GM19455 (cell line): Measurements from ENCODE around the gene RFTN1.

ENCODE experiments used
- ATAC-seq: cut with Tn5 transposase; IDR thresholded peaks from one replicate; pipeline ENCODE4 v1.9.1; 2021; ENCODE audit not compliant: unreplicated experiment

RFTN1 gene

DNA sequence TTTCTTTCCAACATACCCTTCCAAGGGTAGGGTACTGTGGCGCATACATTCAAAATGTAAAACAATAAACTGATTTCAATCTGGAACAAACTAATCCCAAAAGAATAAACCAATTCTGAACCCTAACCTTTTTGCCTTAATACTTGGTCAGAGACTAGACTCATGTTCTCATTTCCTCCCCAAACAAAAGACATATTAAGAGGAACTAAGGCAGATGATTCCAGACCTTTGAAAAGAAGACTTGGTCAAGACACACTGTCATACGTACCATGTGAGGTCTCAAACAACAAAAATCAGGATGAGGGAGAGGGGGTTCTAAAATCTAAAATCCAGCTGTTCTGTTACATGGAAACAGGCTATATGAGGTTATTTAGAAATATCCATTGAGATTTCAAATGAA, 102.1 kb downstream of the RFTN1 start:
- ATAC-seq: no peak

DNA sequence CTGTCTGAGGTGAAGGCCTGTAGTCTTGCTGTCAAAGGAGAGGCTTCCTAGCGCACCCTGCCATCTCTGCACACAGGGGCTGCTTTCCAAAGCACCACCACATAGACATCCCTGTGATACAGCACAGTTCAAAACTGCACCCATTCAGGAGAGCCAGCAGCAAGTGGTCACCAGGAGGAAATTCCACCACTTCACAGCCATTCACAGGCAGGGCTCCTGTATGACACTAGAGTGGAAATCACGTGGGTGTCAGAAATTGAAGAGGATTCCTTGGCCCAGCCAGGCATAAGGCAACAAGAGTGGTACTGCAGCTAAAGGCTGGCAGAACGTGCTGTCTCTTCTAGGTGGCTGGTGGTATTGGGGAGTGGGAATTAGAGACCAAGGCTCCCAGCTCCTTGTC, 102.8 kb downstream of the RFTN1 start:
- ATAC-seq: no peak

DNA sequence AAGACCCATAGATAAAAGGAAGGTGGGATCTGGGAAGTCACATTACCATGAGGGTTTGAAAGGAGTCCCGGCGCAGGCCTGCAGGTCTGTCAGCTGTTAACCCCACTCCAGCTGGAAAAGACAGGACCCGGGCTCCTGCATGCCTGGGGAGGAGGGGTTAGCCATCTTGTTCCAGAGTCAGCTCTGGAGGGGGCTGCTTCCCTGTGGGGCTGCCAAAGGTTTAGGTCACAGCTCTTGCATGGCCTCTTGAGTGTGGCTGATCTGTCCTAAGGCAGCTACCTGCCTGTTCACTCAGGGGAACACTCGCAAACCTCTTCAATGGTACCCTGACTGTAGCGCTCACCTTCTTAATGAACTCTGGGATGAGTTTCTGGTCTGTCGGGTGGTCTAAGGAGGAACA, 104.5 kb downstream of the RFTN1 start:
- no peak for ATAC-seq

DNA sequence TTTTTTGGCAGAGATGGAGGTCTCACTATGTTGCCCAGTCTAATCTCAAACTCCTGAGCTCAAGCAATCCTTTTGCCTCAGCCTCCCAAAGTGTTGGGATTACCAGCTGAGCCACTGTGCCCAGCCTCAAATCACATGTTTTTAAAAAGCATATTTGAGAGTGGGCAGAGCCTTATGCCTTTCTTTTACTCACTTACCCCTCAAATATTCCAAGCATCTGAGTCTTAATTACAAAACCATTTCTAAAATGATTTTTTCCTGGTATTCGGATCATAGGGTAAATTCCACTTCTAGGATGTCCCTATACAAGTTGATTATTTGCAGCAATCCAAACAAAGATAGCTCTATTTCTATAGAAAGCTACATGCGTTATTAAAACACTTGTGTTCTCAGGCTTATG, 106.1 kb downstream of the RFTN1 start:
- ATAC-seq: no peak

DNA sequence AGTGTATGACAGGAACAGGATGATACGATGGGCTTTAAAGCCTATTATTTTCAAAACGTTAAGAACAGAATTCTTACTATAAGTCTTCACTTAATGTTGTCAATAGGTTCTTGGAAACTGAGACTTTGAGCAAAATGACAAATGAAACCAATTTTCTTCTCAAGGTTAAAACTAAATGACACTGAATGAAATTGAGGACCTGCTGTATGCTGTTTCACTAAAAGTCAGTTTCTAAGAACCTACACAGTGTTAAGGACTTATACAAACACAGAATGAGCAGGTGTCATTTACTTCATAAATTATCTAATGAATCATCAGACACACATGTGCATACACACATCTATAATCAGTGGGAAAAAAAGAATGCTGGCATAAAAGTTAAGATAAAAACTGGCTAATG, 106.9 kb downstream of the RFTN1 start:
- peak; percentile 59 for ATAC-seq

DNA sequence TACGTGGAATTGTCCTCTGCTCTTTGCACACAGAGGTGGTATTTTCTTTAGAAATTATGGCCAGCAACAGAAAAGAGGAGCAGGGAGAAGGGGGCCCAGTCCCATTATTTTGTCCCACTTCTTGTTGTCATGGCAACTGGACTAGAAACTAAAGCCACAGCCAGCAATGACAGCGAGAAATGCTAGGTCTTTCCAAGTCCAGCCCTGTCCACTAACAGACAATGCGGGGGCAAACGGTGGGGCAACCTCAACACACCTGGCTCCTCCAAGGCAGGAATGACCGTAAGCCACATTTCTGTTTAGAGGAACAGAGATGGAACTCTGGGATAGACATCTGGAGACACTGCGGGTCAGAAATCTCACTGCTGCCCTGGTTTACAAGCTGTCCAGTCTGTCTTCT, 107.3 kb downstream of the RFTN1 start:
- no peak for ATAC-seq

DNA sequence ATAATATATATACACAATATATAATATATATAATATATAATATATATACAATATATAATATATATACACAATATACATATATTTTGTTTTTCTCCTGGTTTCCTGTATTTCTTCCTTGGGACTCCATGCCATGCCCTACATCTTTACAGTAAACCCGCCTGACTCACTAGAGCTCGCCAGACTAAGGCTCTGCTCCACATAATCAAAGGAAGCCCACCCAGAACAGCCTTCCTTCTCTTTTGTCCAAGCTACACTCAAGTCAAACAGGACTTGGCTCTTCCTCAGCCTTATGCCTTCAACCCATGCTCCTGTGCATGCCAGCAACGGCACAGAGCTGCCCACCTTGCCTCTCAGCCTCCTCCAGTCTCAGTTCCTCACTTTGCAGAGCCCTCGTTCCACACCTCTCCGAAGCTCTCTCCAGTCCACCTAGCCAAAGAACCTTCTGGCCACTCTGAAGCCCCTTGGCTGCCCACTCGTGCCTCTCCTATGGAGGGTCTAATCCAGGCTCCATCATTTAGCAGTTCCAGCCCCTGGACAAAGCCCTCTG, 109.1 kb downstream of the RFTN1 start:
- ATAC-seq: no peak

DNA sequence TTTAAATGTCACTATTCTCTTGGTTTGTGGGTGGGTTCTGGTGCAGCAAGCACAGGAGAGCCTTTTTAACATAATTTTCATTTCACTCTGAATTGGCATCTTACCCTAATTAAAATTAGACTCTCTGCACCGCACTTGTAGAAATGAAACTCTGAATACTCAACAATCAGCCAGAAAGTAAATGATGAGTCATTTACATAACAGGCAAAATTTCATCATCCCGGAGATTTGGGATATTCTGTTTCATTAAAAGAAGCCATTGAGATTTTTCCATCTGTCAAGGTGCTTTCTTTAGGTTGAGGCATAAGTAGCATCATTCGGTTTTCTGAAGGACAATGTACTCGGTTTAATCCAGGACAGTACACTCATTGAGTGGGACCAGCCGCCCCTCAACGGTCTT, 111.0 kb downstream of the RFTN1 start:
- ATAC-seq: no peak

DNA sequence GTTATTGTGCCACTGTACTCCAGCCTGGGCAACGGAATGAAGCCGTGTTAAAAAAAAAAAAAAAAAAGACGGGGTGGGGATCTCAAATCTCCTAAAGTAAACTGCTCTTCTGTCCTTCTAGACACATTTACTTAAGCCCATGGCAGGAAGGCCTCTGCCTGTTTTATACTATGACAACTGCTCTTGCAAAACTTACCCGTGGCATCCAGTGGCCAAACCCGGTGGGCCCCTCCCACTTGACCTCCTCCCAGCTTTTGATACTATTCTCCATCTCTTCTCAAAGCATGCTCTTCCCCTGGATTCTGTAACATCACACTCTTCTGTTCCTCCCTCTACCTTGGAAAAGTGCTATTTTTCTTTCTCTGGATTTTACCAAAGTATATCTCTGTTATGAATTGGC, 112.2 kb downstream of the RFTN1 start:
- no peak for ATAC-seq

DNA sequence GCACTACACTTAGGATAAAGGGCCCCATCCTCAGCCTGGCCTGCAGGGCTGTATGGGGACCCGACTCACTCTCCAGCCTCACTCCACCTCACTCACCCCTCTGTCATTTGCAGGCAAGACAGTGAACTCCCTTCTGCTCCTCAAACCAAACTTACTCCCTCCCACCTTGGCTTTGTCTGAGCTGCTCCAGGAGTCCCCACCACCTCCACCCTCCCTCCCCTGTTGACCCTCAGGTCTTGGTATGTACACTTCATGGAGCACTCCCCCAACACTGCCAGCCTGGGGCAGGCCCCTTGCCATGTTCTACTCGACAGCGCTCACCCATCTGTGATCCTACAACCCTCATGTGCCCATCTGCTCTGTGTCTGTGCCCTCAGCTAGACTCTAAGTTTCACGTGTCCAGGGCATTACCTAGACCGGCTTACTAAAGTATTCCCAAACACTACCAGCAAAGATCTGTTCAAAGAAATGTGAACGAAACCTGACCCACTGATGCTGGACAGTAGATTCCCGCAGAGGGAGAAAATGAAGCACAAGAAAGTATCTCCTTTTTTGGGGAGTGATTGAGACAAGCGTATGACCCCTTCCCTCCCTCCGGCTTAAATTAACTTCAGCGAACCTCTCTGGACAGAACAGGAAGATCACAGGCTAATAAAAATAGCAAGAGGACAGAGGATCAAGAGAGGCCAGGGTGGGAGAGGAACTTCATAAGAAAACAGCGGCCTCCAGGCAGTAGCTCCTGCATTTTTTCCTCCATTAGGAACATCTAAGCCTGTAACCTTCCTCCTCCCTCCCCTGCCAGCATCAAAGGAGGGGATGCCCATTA, 113.2 kb downstream of the RFTN1 start:
- no peak for ATAC-seq

DNA sequence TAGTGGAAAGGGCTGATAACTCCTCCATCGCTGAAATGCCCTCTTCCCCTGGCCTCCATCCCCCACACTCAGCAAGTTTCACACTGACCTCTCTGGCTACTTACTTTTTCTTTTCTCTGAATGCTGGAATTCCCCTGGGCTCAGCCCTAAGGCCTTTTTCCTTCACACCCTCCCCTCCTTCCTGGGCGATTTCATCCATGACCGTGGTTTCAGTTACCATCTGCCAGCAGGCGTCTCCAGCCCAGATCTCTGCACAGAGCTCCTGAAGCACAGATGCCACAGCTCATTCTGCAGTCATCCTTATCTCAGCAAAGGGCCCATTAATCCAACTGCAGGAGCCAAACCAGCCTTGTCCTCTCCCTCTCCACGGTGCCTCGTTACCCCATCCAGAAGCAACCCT, 114.0 kb downstream of the RFTN1 start:
- ATAC-seq: no peak

DNA sequence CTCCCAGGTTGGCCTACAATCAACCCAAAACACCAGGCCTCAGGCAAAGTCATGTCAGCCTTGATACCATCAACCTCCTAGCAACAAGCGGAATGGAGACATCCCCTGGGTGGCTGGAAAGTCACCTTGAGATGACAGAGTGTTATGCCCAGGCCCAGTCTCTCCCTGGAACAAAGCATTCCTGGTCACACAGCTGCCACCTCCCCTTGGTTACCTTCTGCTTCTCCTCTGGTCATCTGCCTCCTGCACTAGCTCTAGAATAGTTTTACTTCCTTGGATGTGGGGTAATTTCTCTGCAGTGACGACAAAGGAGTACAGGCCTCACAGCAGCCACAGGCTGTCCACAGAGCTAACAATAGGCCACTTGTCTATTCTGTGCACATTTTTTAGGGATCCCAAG, 114.9 kb downstream of the RFTN1 start:
- no peak for ATAC-seq

DNA sequence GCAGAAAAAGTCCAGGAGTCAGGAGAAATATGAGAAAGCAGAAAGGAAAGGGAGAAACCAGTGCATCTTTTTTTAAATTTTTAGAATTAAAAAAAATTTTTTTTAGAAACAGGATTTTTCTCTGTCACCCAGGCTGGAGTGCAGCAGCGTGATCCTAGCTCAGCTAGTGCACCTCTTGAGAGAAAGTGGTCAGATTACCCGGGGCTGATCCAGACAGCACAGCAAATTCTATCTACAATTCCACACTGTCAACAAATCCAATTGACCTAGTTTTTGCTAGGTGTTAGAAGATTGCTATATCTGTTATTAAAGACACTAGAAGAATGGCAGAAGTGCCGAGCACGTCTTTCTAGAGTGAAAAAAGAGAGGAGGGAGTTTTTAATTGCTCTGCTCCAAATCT, 117.3 kb downstream of the RFTN1 start:
- ATAC-seq: no peak

DNA sequence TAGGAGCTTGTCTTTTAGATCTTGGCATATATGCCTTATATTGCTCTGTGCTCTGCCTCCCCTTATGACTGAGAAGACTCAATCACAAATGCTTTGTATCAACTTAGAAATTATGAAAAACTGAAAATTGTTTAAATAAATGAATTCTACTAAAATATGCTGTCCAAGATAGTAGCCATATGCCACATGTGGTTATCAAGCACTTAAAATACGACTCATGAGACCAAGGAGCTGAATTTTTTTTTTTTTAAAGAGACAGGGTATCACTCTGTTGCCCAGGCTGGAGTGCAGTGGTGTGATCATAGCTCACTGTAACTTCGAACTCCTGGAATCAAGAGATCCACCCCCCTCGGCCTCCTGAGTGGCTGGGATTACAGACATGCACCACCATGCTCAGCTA, 118.3 kb downstream of the RFTN1 start:
- no peak for ATAC-seq

DNA sequence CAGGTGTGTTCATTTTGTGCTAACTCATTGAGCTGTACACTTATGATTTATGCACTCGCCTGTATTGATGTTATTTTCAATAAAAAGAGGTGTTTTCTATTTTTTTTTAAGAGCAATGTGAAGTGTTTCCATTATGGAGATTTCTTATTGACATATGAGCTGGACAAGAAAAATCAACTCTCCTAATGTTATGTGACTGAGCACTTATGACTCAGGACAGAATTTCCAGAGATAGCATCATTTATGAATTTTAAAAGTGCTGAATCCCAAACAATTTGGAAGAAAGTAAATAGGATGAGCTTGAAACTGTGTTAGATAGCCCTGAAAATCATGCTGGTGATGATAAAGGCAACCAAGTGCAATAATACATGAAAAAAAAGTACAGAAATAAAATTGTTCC, 118.9 kb downstream of the RFTN1 start:
- no peak for ATAC-seq

DNA sequence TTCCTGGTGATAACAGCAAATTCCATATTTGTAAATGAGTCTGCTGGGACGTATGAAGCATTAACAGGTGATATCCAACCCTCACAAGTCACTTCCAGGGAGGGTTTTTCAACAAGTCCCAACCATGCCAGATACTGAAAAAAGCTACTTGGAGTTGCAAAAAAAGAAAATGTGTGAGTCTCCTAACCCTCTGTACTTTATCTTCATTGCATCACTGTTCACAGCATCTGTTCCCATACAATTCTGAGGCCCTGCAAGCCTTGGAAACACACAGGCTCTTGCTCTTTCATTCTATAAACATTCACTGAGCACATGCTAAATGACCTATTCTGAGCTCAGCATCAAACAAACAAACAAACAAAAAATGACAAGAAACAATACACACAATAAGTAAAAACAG, 120.8 kb downstream of the RFTN1 start:
- ATAC-seq: no peak

DNA sequence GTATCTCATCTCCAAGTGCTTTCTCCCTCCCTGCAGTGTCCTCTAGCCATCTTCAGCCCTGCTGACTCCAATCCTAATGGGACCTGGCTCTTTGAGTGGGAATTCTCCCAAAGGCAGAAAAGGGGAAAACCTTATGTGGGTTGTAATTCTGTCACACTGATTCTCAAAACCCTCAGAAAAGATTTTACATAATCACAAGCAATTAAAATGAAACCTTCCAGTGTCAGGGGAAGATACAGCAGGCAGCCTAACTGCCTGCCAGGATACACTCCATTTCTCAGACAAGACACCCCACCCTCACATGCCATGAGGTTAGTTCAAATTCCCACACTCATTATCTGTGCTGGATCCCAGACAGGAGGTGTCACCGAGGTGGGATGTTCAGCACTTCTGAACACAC, 121.4 kb downstream of the RFTN1 start:
- ATAC-seq: no peak

DNA sequence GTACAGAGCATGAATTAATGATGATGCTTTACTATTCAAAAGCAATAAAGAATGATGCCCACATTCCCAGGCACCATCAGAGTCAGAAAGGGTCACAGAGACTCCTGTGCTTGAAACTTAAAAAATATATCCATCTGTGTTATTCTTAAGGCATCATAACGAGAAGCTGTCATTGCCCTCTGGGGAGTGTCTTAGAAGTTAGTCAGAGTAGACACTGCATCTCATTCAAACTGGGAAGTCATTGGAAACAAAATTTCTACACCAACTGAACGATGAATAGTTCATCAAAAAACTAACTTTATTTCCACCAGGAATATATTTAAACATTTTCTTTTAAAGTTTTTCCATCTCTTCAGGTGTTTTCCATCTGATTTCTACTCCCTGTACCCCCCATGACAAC, 122.9 kb downstream of the RFTN1 start:
- no peak for ATAC-seq

DNA sequence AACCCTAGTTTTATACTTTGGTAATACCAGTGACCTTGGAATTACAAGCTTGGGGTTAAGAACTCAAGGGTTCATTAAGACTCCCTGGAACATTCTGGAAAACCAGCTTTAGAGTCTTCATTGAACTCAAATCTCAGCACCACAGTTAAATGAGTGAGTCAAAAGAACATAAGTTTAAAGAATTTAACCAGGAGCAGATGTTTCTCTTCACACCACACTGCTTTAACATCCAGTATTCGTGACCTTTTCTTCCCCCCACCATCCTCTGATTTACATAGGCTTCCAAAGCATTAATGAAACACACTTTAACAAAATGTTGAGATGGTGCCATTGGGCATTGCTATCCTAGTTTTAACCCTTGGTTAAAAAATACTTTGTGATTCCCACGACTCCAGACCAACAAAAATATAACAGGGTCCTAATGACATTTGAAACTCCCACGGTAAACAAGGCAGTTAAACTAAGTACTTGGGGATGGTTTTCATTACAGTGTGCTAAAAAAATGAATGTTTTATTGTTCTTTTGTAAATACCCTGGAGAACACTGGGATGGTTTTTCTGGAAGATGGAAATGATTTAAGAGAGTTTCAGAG, 124.6 kb downstream of the RFTN1 start:
- no peak for ATAC-seq

DNA sequence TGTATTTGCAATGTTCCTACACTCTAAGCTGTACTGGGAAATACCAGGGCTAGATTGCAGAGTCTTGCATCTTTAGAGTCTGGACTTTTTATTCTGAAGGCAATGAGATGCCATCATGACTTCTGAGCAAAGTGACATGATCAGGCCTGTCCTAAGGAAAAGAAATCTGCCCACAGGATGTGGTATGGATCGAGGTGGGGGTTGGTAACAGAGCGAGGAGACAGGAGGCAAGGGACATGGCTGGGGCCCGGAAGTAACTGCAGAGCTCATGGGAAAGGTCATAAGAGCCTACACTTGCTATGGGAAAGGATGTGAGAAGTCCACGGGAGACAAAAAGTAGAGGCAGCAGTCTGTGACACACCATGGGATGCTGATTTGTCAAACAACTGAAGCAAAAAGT, 126.9 kb downstream of the RFTN1 start:
- ATAC-seq: no peak

DNA sequence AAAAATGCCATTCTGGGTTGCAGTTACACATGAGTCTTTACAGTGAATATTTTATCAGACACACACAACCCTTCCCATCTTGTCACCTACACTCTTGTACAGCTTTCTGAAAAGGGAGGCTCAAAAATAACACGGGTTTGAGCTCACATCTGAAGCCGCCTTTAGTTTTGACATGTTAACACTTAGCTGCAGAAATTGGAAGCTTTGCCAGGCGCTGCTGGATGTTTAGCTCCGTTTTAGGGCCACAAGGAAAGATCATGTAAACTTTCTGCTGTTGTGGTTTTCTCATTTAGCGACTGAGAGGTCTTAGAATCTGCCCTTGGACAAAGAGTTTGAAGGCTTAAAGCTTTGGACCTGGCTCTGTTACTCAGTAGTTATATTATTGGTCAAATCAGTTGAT, 128.3 kb downstream of the RFTN1 start:
- ATAC-seq: no peak

DNA sequence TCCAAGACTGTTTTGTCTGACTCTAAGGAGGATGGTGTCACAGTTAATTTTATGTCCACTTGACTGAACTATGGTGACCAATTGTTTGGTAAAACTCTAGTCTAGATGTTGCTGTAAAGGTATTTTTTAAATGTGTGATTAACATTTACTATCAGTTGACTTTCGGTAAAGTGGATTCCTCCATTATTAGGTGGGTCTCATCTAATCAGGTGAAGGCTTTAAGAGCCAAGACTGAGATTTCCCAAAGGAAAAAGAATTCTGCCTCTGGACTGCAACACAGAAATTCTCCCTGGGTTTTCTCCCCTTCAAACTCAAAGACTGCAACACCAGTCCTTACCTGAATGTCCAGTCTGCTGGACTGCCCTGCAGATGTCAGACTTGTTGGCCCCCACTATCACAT, 129.6 kb downstream of the RFTN1 start:
- ATAC-seq: no peak

DNA sequence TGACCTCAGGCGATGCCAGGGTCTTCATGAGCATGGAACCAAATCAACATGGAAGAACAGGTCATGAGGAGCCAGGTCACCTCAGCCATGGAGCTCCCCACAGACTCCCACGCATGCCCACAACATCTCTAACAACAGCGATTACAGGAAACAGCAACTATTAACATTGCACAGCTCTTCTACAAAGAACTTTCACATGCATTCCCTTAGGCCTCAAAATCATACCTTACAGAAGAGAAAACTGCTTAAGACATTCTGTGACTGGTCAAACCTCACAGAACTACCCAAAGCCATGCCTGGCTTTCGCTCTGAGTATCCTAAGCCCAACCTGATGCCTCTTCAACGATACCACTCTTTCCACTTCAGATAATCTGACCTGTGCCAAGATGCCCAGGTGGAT, 130.7 kb downstream of the RFTN1 start:
- peak; percentile 44 for ATAC-seq
